Aorta (tissue), 5 donors: Measurements from ENCODE around the gene AKAP6. TPM values are rescaled to one million over a fixed set of nuclear protein-coding genes. Genes with fewer than 3 reads are reported as not detected.

Source experiments
- ATAC-seq: fragments of 200-7000 bp; cut with Tn5 transposase; one replicate; pipeline ENCODE4 v1.9.1; 2022; ENCODE audit warnings: moderate library complexity; ENCODE audit not compliant: low FRiP score
- DNase-seq, 2 donors: peaks; one replicate each; pipeline ENCODE4 v3.0.0-alpha.2; 2020
- H3K27ac ChIP-seq, 2 donors: one replicate each; pipeline ENCODE4 v1.5.1; 2013; ENCODE audit warnings: low read length in 2 of 2, mild to moderate bottlenecking in 2 of 2, moderate library complexity in 2 of 2, control low read depth in 1 of 2, inconsistent platforms in 1 of 2, low read depth in 1 of 2
- H3K27me3 ChIP-seq, 2 donors: one replicate each; pipeline ENCODE4 v1.6.1; 2013; ENCODE audit warnings: control low read depth in 1 of 2, low read length in 1 of 2, mild to moderate bottlenecking in 1 of 2, moderate library complexity in 1 of 2; ENCODE audit not compliant: insufficient read depth in 2 of 2, control insufficient read depth in 1 of 2
- H3K36me3 ChIP-seq, 2 donors: one replicate each; pipeline ENCODE4 v1.6.1; 2013; ENCODE audit warnings: control low read depth in 1 of 2, low read length in 1 of 2, mild to moderate bottlenecking in 1 of 2; ENCODE audit not compliant: insufficient read depth in 2 of 2, control insufficient read depth in 1 of 2
- H3K4me1 ChIP-seq, 2 donors: one replicate each; pipeline ENCODE4 v1.6.1; 2013; ENCODE audit warnings: low read length in 2 of 2, control low read depth in 1 of 2, mild to moderate bottlenecking in 1 of 2, moderate library complexity in 1 of 2; ENCODE audit not compliant: insufficient read depth in 2 of 2, control insufficient read depth in 1 of 2
- H3K4me3 ChIP-seq, 2 donors: one replicate each; pipeline ENCODE4 v1.5.1; 2013; ENCODE audit warnings: low read length in 2 of 2, control low read depth in 1 of 2, mild to moderate bottlenecking in 1 of 2
- H3K9me3 ChIP-seq: one replicate; pipeline ENCODE4 v1.6.1; 2013; ENCODE audit warnings: mild to moderate bottlenecking, low read length; ENCODE audit not compliant: control insufficient read depth
- WGBS, 2 donors: extraction: QIAGEN DNeasy Blood & Tissue Kit; methylation state at CpG; one replicate each; pipeline ENCODE4 v1.1.7; 2013; 5-methylcytosine and 5-hydroxymethylcytosine counted together
- intact Hi-C, 2 donors: fragments of 100-400 bp; cut with DNase I; formaldehyde crosslinking; loops; one replicate each; pipeline versions ENCODE4 v1.14.2 to v1.15.0; 2022
- polyA plus RNA-seq, 2 donors: library from polyadenylated mRNA; stranded (reverse); fragments of 200-250 nt; gene quantifications; one replicate each; pipeline ENCODE4 v1.2.3, GENCODE V29; 2013
- total RNA-seq, 2 donors: library from RNA; stranded (reverse); fragmentation: NEBNext Ultra II Directional; extraction: Animal tissue kit (Norgen Biotek cat#: 25700); gene quantifications; one replicate each; pipeline ENCODE4 v1.2.1, GENCODE V29; 2021
- donor health status: healthy with polysubstance abuse.
- donor health status: Bipolar disorder and iron deficiency.
- donor health status: DM: no; HTN: no; CAD: no.
- donor health status: DM: no; HTN: no; CAD: no.
- donor health status: DM: yes; HTN: yes; CAD: no.

The AKAP6 gene
- total and polyA plus RNA-seq, 4 donors = 7.4 to 211 (median 46.6) TPM

DNA sequence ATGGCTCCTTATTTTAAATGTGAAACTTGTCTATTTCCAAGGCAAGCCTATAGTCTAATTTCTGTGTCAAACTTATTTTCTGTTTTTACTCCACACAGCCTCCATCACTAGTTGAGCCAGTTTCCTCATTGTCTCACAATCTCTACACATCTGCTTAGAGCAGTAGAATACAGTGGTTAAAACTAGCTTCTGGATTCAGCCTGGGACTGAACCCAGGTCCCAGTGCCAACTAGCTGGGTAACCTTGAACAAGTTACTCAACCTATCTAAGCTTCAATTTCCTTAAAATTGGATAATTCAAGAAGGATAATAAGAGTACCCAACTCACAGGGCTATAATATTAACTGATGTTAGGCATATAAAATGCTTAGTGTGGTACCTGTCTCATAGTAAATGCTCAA lies 304.8 kb downstream of the AKAP6 start:
- ATAC-seq (no peak), DNase-seq (no peak)
- peaks cover 0 to under 1% of the 10 kb centered on the region in 2 donors for H3K4me1 ChIP-seq
- H3K4me3 ChIP-seq = no peak overlapping the region
- intact Hi-C loops = no loop called here
- no peak overlapping the region for H3K27ac ChIP-seq
- H3K9me3 ChIP-seq = no peaks in the 10 kb centered on the region
- no peaks in the 10 kb centered on the region for H3K27me3 ChIP-seq
- no peaks in the 10 kb centered on the region for H3K36me3 ChIP-seq

DNA sequence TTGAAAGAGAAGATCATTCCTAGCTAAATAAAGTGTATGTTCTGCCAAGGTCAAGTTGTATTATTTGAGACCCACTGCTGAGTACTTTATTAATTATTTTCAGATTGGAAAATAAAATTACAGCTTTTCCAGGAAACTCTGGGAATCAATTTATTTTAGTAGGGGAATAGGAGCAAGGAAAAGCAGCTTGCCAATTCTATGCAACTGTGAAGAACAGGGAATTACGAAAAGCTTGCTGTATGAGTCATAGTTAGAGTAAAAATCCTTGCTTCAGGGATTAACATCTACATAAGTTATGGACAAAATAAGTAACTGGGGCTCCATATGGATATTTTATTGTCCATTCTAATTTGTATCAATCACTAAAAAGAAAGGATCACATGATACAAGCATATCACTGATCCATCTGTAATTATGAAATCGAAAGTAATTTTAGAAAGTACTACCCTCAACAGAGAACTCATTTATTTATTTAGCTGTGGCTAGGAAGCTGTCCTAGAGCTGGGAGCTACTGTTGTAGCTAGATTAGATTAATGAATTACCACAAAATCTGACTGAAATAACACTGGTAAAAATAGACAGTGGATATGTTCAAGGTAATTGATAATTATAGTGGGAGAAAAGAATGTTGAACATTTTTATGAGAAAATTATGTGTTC lies 306.1 kb downstream of the AKAP6 start:
- DNase-seq = no peak
- Histone ChIP-seq H3K27me3 (no peaks in the 10 kb centered on the region), H3K4me3 (no peak overlapping the region), H3K9me3 (no peaks in the 10 kb centered on the region), H3K4me1 (no peaks in the 10 kb centered on the region), H3K27ac (no peak overlapping the region), H3K36me3 (no peaks in the 10 kb centered on the region)
- WGBS, 2 donors = 9 to 17% methylated on average over 2 of the region's 2 CpGs
- intact Hi-C loops = no loop called here
- peak; percentile 83 for ATAC-seq

DNA sequence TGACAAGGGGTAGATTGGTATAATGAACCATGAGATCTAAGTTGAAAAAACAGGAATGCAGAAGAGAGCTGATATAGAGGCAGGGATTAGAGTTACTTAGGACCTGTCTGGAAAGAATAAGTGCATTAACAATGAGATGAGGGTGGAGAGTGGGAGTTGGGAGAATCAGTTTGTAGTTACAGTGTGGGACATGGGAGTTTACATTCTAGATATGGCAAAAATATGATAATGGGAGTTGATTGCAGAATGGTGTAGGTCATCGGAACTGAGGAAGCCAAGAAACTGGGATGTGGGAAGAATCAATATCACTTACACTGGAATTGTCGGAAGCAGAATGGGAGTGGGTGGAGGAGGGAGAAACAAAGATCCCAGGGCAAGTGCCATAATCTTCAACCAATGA lies 308.5 kb downstream of the AKAP6 start:
- no peak overlapping the region for H3K27ac ChIP-seq
- no peaks in the 10 kb centered on the region for H3K27me3 ChIP-seq
- no peak overlapping the region for H3K4me3 ChIP-seq
- H3K9me3 ChIP-seq = no peaks in the 10 kb centered on the region
- no peaks in the 10 kb centered on the region for H3K36me3 ChIP-seq
- no peak for DNase-seq
- no peak for ATAC-seq
- peaks cover 0 to 4% of the 10 kb centered on the region in 2 donors for H3K4me1 ChIP-seq
- intact Hi-C loops = no loop called here
- 90 to 91% methylated on average over 2 of the region's 2 CpGs for WGBS, 2 donors

DNA sequence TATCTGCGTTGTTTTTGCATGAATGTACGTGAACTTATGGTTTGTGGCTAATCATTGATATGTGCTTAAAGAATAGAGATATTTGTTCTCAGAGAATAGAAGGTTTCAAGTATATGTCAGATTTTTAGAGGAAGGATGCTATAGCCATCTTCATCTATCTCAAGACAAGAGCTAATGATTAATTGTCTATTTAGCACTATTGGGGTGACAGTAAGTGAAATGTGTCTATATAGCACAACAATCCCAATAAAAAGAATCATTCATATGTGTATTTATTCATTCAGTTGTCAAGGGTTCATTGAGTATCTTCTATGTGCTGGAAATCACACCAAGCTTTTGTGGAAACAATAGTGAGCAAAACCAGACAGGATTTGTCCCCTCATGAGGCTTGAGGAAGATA lies 310.1 kb downstream of the AKAP6 start:
- Histone ChIP-seq H3K4me3 (no peak overlapping the region), H3K27ac (no peak overlapping the region), H3K27me3 (no peaks in the 10 kb centered on the region), H3K36me3 (no peaks in the 10 kb centered on the region), H3K4me1 (peaks cover 0 to 4% of the 10 kb centered on the region in 2 donors), H3K9me3 (no peaks in the 10 kb centered on the region)
- DNase-seq = no peak
- 97 to 100% methylated on average over 2 of the region's 2 CpGs for WGBS, 2 donors
- ATAC-seq = no peak
- intact Hi-C loops = no loop called here

DNA sequence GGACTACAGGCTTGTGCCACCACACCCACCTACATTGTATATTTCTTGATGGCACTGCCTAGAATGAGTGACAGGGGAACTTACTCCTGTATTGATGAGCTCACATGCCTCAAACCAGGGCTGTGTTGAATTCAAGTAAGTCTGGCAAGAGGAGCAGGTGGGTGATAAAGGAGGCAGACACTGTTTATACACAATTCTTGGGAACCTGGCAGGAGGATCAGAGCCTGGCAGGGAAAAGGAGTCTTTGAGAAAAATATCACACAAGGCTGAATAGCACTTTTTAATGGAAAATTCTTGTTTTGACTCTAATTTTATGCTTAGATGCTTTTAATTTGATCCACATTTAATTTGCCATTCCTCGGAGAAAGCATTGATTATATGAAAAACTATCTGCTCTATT lies 316.5 kb downstream of the AKAP6 start:
- intact Hi-C loops = no loop called here
- DNase-seq (no peak), ATAC-seq (no peak)
- Histone ChIP-seq H3K4me3 (no peak overlapping the region), H3K27ac (no peak overlapping the region), H3K27me3 (no peaks in the 10 kb centered on the region), H3K36me3 (peaks cover 0 to 2% of the 10 kb centered on the region in 2 donors), H3K4me1 (peaks cover 0 to 4% of the 10 kb centered on the region in 2 donors), H3K9me3 (no peaks in the 10 kb centered on the region)
- 93 to 96% methylated on average over 1 of the region's 1 CpG for WGBS, 2 donors

DNA sequence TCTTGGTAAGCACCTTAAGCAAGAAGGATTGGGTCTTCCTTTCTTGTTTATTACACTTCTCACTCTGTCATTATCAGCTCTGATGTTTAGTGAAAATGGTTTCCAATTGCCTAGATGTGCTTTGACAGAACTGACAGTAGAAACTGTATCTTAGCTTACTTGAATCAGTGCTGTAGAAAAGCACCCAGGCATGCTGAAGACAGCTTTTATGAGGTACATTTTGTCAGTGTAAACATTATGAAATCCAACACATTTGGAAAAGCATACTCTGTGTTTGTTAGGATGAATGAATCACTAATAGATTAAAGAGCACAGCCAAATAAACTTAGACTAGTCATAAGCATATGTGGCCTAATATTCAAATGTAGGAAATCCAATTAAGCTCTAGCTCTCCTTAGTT lies 319.3 kb downstream of the AKAP6 start:
- no peaks in the 10 kb centered on the region for H3K9me3 ChIP-seq
- no peaks in the 10 kb centered on the region for H3K4me1 ChIP-seq
- ATAC-seq = no peak
- no peak for DNase-seq
- H3K36me3 ChIP-seq = peaks cover 0 to 2% of the 10 kb centered on the region in 2 donors
- no peak overlapping the region for H3K27ac ChIP-seq
- H3K27me3 ChIP-seq = no peaks in the 10 kb centered on the region
- intact Hi-C loops = no loop called here
- H3K4me3 ChIP-seq = no peak overlapping the region

DNA sequence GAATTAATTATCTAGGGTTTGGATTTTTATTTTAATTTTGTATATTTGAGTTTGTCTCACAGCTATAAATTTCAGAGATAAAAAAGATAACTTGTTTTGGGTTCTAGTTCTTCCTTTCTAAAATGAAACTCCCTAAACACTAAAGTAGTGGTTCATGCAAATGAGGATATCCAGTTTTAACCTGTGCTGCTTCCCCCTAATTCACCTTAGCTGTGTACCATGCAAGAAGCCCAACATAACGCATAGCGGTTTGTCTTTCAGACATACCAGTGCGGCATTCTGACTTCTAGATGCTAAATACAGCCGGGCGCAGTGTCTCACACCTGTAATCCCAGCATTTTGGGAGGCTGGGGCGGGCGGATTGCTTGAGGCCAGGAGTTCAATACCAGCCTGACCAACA lies 320.9 kb downstream of the AKAP6 start:
- H3K27me3 ChIP-seq = no peaks in the 10 kb centered on the region
- intact Hi-C loops = no loop called here
- H3K4me3 ChIP-seq = no peak overlapping the region
- no peaks in the 10 kb centered on the region for H3K4me1 ChIP-seq
- no peak for DNase-seq
- WGBS, 2 donors = 97 to 99% methylated on average over 7 of the region's 7 CpGs
- peaks cover 0 to 2% of the 10 kb centered on the region in 2 donors for H3K36me3 ChIP-seq
- no peak for ATAC-seq
- no peak overlapping the region for H3K27ac ChIP-seq
- H3K9me3 ChIP-seq = no peaks in the 10 kb centered on the region

DNA sequence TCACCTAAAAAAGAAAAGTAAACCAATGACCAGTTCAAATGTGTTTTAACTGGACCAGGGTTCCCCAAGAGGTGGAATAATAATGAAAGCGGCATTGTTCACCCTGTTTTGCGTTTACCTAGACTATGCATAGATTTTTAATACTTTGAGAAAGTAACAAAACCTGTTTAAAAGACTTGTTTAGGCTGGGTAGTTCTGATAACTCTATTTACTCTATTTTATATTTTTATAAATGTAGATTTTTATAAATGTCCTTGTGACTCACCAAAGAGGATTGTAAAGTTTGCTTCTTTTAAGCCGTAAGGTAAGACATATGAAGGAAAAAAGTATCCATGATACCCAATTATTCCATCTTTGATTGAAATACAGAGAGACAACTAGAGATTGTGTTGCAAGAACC lies 321.6 kb downstream of the AKAP6 start:
- H3K27ac ChIP-seq = no peak overlapping the region
- DNase-seq (no peak), ATAC-seq (no peak)
- no peaks in the 10 kb centered on the region for H3K27me3 ChIP-seq
- WGBS, 2 donors = 89 to 96% methylated on average over 3 of the region's 3 CpGs
- H3K4me1 ChIP-seq = no peaks in the 10 kb centered on the region
- H3K9me3 ChIP-seq = no peaks in the 10 kb centered on the region
- no peak overlapping the region for H3K4me3 ChIP-seq
- H3K36me3 ChIP-seq = peaks cover 0 to 2% of the 10 kb centered on the region in 2 donors
- intact Hi-C loops = no loop called here

DNA sequence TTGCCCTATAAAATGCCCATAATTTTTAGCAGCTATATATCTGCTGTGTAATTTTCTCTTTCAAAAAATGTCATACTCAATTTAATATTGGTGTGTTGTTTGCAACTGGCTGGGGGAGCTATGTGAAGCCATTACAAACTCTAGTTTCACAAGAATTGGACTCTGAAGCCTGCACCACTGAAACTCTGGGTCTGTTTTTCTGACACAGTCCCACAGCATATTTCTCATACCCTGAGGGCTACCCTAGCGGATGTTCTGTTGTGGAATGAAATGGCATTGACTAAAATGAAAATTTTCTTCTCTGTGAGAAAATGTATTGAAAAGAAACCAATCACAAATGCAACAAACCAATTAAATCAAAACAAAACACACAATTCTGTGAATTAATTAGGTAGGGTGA lies 325.0 kb downstream of the AKAP6 start:
- Histone ChIP-seq H3K9me3 (no peaks in the 10 kb centered on the region), H3K4me1 (peaks cover 0 to 1% of the 10 kb centered on the region in 2 donors), H3K4me3 (no peak overlapping the region), H3K27me3 (no peaks in the 10 kb centered on the region), H3K36me3 (no peaks in the 10 kb centered on the region), H3K27ac (no peak overlapping the region)
- intact Hi-C loops = no loop called here
- WGBS, 2 donors = 88 to 89% methylated on average over 1 of the region's 1 CpG
- ATAC-seq = no peak
- no peak for DNase-seq
